ENCODE results near the gene CYP2D6.

DNA sequence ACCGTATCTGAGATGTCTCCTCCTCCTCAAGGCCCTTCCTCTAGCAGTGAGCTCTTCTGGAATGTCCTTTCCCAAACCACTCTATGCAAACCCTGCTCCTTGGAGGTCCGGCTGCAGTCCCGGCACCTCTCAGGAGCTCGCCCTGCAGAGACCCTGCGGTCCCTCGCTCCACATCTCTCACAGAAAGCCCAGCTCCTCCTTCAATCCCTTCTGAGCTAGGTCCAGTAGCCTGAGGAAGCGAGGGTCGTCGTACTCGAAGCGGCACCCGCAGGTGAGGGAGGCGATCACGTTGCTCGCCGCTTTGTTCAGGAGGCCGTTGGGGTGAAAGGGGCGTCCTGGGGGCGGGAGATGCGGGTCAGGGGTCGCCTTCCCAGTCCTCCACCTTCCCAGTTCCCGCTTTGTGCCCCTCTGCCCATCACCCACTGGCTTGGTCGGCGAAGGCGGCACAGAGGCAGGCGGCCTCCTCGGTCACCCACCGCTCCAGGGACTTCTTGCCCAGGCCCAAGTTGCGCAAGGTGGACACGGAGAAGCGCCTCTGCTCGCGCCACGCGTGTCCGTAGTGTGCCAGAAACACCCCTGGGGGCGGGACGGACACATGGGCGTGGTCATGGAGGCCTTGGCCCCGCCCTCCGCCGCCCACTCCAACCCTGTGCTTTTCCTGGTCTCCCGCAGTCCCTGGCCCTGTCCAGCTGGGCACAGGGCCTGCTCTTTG, 21.5 kb upstream of the CYP2D6 start:
- TF ChIP-seq, protein P1, sequence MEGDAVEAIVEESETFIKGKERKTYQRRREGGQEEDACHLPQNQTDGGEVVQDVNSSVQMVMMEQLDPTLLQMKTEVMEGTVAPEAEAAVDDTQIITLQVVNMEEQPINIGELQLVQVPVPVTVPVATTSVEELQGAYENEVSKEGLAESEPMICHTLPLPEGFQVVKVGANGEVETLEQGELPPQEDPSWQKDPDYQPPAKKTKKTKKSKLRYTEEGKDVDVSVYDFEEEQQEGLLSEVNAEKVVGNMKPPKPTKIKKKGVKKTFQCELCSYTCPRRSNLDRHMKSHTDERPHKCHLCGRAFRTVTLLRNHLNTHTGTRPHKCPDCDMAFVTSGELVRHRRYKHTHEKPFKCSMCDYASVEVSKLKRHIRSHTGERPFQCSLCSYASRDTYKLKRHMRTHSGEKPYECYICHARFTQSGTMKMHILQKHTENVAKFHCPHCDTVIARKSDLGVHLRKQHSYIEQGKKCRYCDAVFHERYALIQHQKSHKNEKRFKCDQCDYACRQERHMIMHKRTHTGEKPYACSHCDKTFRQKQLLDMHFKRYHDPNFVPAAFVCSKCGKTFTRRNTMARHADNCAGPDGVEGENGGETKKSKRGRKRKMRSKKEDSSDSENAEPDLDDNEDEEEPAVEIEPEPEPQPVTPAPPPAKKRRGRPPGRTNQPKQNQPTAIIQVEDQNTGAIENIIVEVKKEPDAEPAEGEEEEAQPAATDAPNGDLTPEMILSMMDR (IDR thresholded peaks at IDR 0.05) = no peak
- TF ChIP-seq POLR2A (IDR thresholded peaks at IDR 0.05) = no peak
